ENCODE measurements around the gene SH2D3C. TPM values are rescaled to one million over a fixed set of nuclear protein-coding genes. Genes with fewer than 3 reads are reported as not detected.

Gene SH2D3C
- total and polyA plus RNA-seq, 9 of the 15 experiments (the other 6 are each of a cell fraction or from before 2014, with no cell fraction given) = 0.03 to 1.2 (median 0.22) TPM; not detected in 1

- TF ChIP-seq BRD9 (IDR thresholded peaks at IDR 0.05; ENCODE audit: low read depth, partially characterized antibody) (no peak), MTF1 (CRISPR knock-in tag; IDR thresholded peaks at IDR 0.05; ENCODE audit: borderline replicate concordance) (no peak), STAT5A (IDR thresholded peaks at IDR 0.05; ENCODE audit: borderline replicate concordance, low read length) (no peak), TAF1 (IDR thresholded peaks at IDR 0.05; ENCODE audit: control insufficient read depth, extremely low read depth, insufficient read depth, low read length, severe bottlenecking) (no peak), MGA (IDR thresholded peaks at IDR 0.05) (no peak), HDAC2 (IDR thresholded peaks at IDR 0.05) (no peak)
- TF ChIP-seq, protein P1, sequence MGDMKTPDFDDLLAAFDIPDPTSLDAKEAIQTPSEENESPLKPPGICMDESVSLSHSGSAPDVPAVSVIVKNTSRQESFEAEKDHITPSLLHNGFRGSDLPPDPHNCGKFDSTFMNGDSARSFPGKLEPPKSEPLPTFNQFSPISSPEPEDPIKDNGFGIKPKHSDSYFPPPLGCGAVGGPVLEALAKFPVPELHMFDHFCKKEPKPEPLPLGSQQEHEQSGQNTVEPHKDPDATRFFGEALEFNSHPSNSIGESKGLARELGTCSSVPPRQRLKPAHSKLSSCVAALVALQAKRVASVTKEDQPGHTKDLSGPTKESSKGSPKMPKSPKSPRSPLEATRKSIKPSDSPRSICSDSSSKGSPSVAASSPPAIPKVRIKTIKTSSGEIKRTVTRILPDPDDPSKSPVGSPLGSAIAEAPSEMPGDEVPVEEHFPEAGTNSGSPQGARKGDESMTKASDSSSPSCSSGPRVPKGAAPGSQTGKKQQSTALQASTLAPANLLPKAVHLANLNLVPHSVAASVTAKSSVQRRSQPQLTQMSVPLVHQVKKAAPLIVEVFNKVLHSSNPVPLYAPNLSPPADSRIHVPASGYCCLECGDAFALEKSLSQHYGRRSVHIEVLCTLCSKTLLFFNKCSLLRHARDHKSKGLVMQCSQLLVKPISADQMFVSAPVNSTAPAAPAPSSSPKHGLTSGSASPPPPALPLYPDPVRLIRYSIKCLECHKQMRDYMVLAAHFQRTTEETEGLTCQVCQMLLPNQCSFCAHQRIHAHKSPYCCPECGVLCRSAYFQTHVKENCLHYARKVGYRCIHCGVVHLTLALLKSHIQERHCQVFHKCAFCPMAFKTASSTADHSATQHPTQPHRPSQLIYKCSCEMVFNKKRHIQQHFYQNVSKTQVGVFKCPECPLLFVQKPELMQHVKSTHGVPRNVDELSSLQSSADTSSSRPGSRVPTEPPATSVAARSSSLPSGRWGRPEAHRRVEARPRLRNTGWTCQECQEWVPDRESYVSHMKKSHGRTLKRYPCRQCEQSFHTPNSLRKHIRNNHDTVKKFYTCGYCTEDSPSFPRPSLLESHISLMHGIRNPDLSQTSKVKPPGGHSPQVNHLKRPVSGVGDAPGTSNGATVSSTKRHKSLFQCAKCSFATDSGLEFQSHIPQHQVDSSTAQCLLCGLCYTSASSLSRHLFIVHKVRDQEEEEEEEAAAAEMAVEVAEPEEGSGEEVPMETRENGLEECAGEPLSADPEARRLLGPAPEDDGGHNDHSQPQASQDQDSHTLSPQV (IDR thresholded peaks at IDR 0.05) = no peak
Observed at GRCh38 chr9:127722055-127722745, 56.3 kb downstream of the SH2D3C start (continued).

Data from K562 (cell line).